Activated naive CD4-positive, alpha-beta T cell treated with anti-CD3 and anti-CD28 coated beads, Interleukin-2, amount 10 ng/mL, durations not matched to agents 7 days and 5 days (primary cell): ENCODE results near the gene KNCN.

ENCODE experiments used
- CTCF ChIA-PET: fragments of 350-600 bp; sonication (Branson Sonifier 250); formaldehyde crosslinking; loops from one replicate; lab custom pipeline; 2021; ENCODE audit warnings: antibody characterized with exemption; lab: Charles Lee
- DNase-seq: peaks from one replicate; pipeline ENCODE4 v3.0.0-alpha.2; 2020
- H3K27ac Mint-ChIP-seq: one replicate; pipeline ENCODE4 v1.8.0; 2021; ENCODE audit warnings: mild to moderate bottlenecking, moderate library complexity, mixed read lengths
- H3K27me3 Mint-ChIP-seq: one replicate; pipeline ENCODE4 v1.8.0; 2021; ENCODE audit warnings: mild to moderate bottlenecking, mixed read lengths
- H3K36me3 Mint-ChIP-seq: one replicate; pipeline ENCODE4 v1.8.0; 2021; ENCODE audit warnings: mixed read lengths
- H3K4me1 Mint-ChIP-seq: one replicate; pipeline ENCODE4 v1.8.0; 2021; ENCODE audit warnings: mixed read lengths
- H3K4me3 Mint-ChIP-seq: one replicate; pipeline ENCODE4 v1.8.0; 2021; ENCODE audit warnings: mild to moderate bottlenecking, moderate library complexity, mixed read lengths
- H3K9me3 Mint-ChIP-seq: one replicate; pipeline ENCODE4 v1.8.0; 2021; ENCODE audit warnings: mixed read lengths

Gene KNCN

DNA sequence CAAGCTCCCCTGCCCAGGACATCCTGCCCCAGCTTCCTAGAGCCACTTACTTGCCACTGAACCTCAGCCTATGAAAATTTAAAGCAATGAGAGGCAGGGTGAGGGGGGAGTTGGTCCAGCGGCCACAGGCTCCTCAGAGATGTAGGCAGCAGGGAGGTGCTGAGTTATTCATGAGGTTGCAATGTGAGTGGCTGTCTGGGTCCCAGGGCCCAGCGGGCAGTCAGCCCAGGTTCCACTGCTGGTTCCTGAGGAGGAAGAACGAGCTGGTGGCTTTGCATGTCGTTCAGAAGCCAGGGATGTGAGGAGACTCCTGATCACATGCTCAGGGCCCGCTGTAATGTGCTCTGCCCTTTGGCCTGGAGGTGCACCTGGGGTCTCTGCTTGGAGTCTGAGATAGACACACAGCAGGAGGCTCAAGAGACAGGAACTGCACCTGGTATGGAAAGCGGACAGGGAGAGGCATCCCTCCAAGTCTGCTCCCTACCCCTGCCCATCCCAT is at the start of gene KNCN:
Gene KNCN (minus strand): TSS at position 51 of the 499 bp plus-strand sequence. CDS start 432 bp downstream, outside the sequence.
- no peaks in the 10 kb centered on the region for H3K9me3 Mint-ChIP-seq
- DNase-seq: no peak
- H3K27ac Mint-ChIP-seq: peak within 1 kb of the TSS; percentile 60
- no peaks in the 10 kb centered on the region for H3K36me3 Mint-ChIP-seq
- CTCF ChIA-PET: interaction anchor here (1.3 kb wide), 1 partner anchor 22 kb away, joined by 4 read pairs; no protein-coding TSS in a partner anchor
- H3K27me3 Mint-ChIP-seq: peaks cover 49% of the 10 kb centered on the region
- H3K4me3 Mint-ChIP-seq: no peak within 1 kb of the TSS
- H3K4me1 Mint-ChIP-seq: peaks cover 11% of the 10 kb centered on the region

DNA sequence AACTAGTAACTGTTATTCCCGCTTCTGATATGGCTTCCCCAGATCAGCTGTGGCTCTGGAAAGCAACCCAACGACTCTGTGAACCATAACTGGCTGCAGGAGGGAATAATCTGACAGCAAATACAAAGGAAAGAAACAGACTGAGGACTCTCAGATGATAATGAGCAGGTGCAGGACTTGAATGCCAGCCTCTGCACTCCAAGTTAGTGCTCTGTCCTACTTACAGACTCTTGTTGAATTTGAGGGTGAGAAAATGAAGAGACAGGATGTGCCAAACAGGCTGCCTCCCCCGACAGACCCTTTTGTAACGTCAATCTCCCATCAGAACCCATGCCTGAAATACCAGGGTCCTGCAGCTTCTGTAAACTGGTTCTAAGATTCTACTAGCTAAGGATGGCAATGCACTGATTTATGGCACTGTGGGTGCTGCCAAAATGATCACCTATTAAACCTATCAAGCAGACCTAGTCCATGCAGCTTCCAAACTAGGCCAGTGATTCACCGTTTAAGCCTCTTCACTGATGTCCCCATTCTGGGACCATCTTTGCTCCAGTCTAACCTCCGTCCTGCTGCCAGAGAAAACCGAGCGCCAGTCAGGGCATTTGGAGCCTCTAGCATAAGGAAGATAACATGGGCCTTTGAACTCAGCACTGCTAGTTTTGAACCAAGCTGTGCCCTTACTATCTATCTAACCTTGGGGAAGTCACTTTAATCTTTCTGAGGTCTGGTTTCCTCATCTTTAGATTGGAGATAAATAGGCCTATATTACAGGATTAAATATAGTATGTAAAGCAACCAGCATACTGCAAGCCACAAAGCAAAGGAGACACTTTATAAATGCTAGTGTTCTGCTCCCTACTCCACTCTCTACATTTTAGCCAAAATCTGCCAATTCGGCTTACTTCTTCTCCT is 47.9 kb upstream of the KNCN start:
- peaks cover 4% of the 10 kb centered on the region for H3K27me3 Mint-ChIP-seq
- H3K9me3 Mint-ChIP-seq: no peaks in the 10 kb centered on the region
- CTCF ChIA-PET: interaction anchor here (0.6 kb wide), 1 partner anchor 13 kb away, joined by 4 read pairs; no protein-coding TSS in a partner anchor
- H3K36me3 Mint-ChIP-seq: peaks cover 39% of the 10 kb centered on the region
- H3K4me3 Mint-ChIP-seq: no peak overlapping the region
- H3K27ac Mint-ChIP-seq: no peak overlapping the region
- H3K4me1 Mint-ChIP-seq: peaks cover 78% of the 10 kb centered on the region
- no peak for DNase-seq

DNA sequence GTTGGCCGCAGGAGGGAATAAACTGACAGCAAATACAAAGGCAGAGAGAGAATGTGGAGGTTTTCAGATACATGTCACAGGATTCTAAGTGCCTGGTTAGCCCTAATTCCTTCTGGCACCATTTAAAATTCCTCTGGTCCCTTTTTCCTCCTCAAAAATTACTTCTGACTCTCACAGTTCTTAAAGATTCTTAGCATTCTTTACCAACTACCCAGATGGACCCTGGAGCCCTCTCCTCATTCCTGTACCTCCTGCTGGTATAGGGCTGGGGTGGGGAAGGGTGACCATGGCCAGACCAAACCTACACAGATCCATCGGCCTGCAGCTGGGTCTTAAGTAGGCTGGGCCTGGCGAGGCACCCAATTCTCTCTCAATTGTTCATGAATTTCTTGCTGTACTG is 45.4 kb upstream of the KNCN start:
- Mint-ChIP-seq H3K4me3 (no peak overlapping the region), H3K27me3 (no peaks in the 10 kb centered on the region), H3K4me1 (peaks cover 74% of the 10 kb centered on the region), H3K36me3 (peaks cover 56% of the 10 kb centered on the region), H3K9me3 (no peaks in the 10 kb centered on the region), H3K27ac (no peak overlapping the region)
- no peak for DNase-seq
- CTCF ChIA-PET: interaction anchor here (0.9 kb wide), 1 partner anchor 13 kb away, joined by 3 read pairs; no protein-coding TSS in a partner anchor

DNA sequence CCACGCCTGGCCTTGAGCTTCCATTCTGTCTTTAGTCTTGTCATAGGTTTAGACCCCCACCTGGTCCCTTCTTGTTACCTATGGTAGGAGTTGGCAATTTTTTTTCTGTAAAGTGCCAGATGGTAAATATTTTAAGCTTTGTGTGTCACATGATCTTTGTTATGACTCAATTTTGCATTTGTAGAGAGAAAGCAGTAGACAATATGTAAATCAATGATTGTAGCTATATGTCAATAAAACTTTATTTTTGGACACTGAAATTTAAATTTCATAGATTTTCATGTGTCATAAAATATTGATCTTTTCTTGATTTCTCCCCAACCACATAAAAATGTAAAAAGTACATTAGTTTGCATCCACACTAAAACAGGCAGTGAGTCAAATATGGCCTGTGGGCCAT is 44.6 kb upstream of the KNCN start:
- H3K36me3 Mint-ChIP-seq: peaks cover 62% of the 10 kb centered on the region
- no peaks in the 10 kb centered on the region for H3K9me3 Mint-ChIP-seq
- no peaks in the 10 kb centered on the region for H3K27me3 Mint-ChIP-seq
- CTCF ChIA-PET: no interaction called here
- no peak overlapping the region for H3K27ac Mint-ChIP-seq
- no peak for DNase-seq
- H3K4me3 Mint-ChIP-seq: no peak overlapping the region
- H3K4me1 Mint-ChIP-seq: peaks cover 73% of the 10 kb centered on the region

DNA sequence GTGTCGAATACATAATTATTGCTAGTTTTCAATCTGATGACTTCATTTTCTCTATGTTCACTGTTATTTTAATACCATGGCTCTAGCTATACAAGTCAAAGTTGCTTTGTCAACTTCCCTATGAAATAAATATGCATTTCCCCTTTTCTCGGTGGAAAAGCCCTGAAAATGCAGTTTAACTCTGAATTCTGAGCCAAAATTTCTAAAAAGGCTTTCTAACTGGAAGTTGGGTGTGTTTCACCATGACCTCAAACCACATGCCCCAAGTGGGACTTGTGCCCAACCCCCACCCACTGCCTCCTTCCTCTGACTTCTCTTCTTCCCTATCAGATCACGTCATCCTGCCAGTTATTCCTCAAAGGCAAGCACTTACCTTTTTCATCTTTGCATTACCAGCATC is 43.7 kb upstream of the KNCN start:
- H3K4me3 Mint-ChIP-seq: no peak overlapping the region
- H3K27ac Mint-ChIP-seq: peak overlapping the region; percentile 12
- peaks cover 66% of the 10 kb centered on the region for H3K4me1 Mint-ChIP-seq
- CTCF ChIA-PET: no interaction called here
- H3K36me3 Mint-ChIP-seq: peaks cover 64% of the 10 kb centered on the region
- no peaks in the 10 kb centered on the region for H3K27me3 Mint-ChIP-seq
- peak; percentile 44 for DNase-seq
- no peaks in the 10 kb centered on the region for H3K9me3 Mint-ChIP-seq

DNA sequence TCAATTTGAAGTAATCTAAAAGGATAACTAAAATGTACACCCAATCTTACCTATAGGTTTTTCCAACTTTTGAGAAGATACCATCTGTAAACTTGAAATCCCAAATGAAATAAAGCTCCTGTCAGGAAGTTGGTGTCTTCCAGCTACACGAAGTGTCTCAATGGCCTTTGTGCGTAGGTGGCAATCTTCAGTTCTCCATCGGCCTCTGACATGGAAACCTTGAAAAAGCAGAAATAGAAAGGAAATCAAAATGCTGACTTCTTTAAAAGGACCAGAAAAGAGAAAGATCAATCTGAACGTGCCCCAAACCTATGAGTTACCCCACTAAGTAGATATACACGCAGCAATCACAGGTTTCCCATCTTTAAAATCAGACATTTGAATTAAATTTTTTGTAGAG is 42.6 kb upstream of the KNCN start:
- no peak for DNase-seq
- CTCF ChIA-PET: no interaction called here
- peak overlapping the region; percentile 19 for H3K27ac Mint-ChIP-seq
- H3K36me3 Mint-ChIP-seq: peaks cover 71% of the 10 kb centered on the region
- no peak overlapping the region for H3K4me3 Mint-ChIP-seq
- H3K4me1 Mint-ChIP-seq: peaks cover 56% of the 10 kb centered on the region
- H3K9me3 Mint-ChIP-seq: peaks cover 8% of the 10 kb centered on the region
- no peaks in the 10 kb centered on the region for H3K27me3 Mint-ChIP-seq

DNA sequence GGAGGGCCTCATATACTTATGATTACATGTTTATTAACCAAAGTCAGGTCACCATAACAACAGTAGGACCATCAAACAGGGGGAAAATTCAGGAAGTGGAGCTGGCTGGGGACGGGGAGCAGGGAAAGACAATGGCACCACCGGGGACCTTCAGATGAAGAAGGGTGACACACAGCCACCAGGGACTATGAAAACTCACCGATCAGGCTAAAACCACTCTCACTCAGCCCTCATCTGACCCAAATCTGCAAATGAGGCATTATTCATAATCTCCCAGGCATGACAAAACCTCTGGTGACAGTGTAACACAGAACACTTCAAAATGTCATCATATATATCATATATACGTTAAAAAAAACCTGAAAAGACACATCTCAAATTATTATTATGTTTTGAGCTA is 41.4 kb upstream of the KNCN start:
- peaks cover 11% of the 10 kb centered on the region for H3K9me3 Mint-ChIP-seq
- no peak for DNase-seq
- H3K36me3 Mint-ChIP-seq: peaks cover 70% of the 10 kb centered on the region
- no peaks in the 10 kb centered on the region for H3K27me3 Mint-ChIP-seq
- H3K27ac Mint-ChIP-seq: no peak overlapping the region
- no peak overlapping the region for H3K4me3 Mint-ChIP-seq
- CTCF ChIA-PET: no interaction called here
- peaks cover 45% of the 10 kb centered on the region for H3K4me1 Mint-ChIP-seq

DNA sequence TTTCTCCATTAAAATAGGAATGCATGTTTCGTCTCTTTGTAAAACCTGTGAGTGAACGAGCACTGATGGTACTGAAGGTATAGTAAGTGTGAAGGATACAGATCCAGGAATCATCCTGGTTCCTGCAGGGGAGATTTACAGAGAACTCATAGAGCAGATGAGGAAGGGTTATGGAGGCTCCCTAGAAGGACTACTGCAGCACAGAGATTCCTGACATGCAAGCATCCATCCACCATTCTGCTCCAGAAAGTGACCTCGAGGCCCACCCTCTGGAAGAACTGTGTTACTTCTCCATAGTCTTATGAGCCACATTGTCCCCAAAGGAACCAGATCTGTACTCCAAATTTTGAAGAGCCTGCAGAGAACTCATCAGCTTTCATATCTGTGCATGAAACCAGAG is 38.1 kb upstream of the KNCN start:
- no peak for DNase-seq
- Mint-ChIP-seq H3K4me3 (no peak overlapping the region), H3K9me3 (peaks cover 11% of the 10 kb centered on the region), H3K36me3 (peaks cover 77% of the 10 kb centered on the region), H3K27ac (no peak overlapping the region), H3K4me1 (peaks cover 25% of the 10 kb centered on the region), H3K27me3 (no peaks in the 10 kb centered on the region)
- CTCF ChIA-PET: interaction anchor here (1.8 kb wide), 1 partner anchor 14 kb away, joined by 6 read pairs; the partner anchor contains the start of gene MKNK1

DNA sequence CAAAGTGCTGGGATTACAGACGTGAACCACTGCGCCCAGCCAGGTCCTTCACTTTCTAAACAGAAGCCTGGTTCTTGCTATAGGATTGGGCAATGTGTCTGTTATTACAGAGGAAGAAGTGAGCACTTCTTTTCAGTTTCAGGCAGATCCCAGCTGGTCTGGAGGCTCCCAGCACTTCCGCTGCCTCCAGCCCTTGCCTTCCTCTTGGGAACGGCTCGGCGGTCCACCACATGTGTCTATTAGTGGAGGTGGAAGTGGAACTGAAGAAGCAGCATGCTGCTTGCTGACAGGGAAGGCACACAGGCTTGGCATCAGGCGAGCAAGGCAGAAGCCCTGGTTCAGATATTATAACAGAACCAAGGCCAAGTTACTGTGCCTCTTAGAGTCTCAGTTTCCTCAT is 35.6 kb upstream of the KNCN start:
- Mint-ChIP-seq H3K27me3 (no peaks in the 10 kb centered on the region), H3K27ac (no peak overlapping the region), H3K36me3 (peaks cover 75% of the 10 kb centered on the region), H3K4me1 (peaks cover 25% of the 10 kb centered on the region), H3K9me3 (peaks cover 11% of the 10 kb centered on the region), H3K4me3 (no peak overlapping the region)
- no peak for DNase-seq
- CTCF ChIA-PET: interaction anchor here (1.7 kb wide), 1 partner anchor 12 kb away, joined by 4 read pairs; no protein-coding TSS in a partner anchor

DNA sequence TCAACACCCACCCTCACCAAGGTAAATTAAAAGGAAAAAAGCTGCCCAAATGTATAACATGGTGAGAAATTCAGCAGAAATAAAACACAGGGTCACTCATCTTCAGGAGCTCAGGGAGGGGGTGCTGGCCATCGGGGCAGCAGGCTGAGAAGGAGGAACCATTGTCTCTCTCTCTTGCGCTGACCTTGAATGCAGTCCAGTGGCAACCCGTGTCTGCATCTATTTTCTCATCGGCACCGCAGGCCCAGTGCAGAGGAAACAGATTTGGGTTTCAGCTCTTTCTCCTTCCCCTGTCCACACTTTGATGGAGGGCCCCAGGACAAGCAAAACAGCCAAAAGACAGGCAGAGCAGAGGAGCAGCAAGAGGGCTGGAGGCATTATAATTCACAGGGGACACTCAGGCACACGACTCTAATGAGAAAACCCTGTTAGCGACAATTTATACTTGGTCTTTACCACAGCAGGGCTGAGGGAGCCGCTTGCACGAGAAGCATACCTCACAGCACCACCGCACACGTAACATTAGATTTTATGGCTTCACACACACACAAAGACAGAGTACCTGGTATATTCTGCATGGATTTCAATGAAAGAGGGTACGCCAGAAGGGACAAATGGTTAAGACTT is 34.0 kb upstream of the KNCN start:
- CTCF ChIA-PET: interaction anchor here (1.7 kb wide), 1 partner anchor 14 kb away, joined by 4 read pairs; no protein-coding TSS in a partner anchor
- peaks cover 11% of the 10 kb centered on the region for H3K9me3 Mint-ChIP-seq
- H3K4me1 Mint-ChIP-seq: peaks cover 32% of the 10 kb centered on the region
- no peak overlapping the region for H3K27ac Mint-ChIP-seq
- DNase-seq: no peak
- H3K27me3 Mint-ChIP-seq: no peaks in the 10 kb centered on the region
- H3K4me3 Mint-ChIP-seq: no peak overlapping the region
- H3K36me3 Mint-ChIP-seq: peaks cover 70% of the 10 kb centered on the region

DNA sequence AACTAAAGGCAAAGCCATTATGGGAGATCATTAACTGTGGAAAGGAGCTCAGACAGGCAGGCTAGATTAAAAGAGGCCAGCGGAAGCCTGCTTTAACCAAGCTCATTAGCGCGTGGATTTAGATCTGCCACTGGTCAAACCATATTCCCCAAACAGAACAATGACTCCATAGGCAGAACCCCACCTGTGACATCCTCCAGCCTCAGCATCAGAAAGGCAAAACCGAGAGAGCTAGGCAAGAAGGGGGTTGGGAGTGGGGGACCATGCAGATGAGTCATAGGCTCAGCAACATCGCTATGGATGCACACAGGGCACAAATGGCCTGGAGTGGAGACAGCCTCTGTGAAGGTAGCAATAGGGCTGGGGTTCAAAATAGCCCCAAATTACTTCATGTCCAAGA is 32.0 kb upstream of the KNCN start:
- Mint-ChIP-seq H3K9me3 (no peaks in the 10 kb centered on the region), H3K4me1 (peaks cover 43% of the 10 kb centered on the region), H3K27me3 (no peaks in the 10 kb centered on the region), H3K36me3 (peaks cover 65% of the 10 kb centered on the region), H3K27ac (no peak overlapping the region), H3K4me3 (no peak overlapping the region)
- no peak for DNase-seq
- CTCF ChIA-PET: interaction anchor here (1.0 kb wide), 1 partner anchor 14 kb away, joined by 3 read pairs; no protein-coding TSS in a partner anchor

DNA sequence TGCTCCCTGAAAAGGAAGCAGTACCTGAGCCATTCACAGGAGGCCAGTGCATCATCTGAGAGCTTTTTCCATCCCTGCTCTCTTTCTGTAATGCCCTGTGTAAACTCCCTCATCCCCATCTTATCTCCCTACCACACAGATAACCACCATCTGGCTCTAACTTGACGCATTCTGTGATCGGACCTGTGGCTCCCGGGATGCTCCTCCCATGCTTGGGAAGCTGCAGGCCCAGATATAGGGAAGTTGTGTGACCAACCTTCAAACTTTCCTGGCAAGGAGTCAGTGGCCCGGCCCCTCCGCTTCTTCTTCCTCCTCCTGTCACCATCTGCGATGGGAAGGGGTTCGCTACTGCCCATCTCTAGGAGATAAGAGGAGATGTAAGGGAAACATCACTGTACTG is 31.5 kb upstream of the KNCN start:
- no peaks in the 10 kb centered on the region for H3K27me3 Mint-ChIP-seq
- H3K36me3 Mint-ChIP-seq: peaks cover 68% of the 10 kb centered on the region
- no peaks in the 10 kb centered on the region for H3K9me3 Mint-ChIP-seq
- CTCF ChIA-PET: no interaction called here
- peak overlapping the region; percentile 93 for H3K27ac Mint-ChIP-seq
- peaks cover 43% of the 10 kb centered on the region for H3K4me1 Mint-ChIP-seq
- no peak for DNase-seq
- no peak overlapping the region for H3K4me3 Mint-ChIP-seq

DNA sequence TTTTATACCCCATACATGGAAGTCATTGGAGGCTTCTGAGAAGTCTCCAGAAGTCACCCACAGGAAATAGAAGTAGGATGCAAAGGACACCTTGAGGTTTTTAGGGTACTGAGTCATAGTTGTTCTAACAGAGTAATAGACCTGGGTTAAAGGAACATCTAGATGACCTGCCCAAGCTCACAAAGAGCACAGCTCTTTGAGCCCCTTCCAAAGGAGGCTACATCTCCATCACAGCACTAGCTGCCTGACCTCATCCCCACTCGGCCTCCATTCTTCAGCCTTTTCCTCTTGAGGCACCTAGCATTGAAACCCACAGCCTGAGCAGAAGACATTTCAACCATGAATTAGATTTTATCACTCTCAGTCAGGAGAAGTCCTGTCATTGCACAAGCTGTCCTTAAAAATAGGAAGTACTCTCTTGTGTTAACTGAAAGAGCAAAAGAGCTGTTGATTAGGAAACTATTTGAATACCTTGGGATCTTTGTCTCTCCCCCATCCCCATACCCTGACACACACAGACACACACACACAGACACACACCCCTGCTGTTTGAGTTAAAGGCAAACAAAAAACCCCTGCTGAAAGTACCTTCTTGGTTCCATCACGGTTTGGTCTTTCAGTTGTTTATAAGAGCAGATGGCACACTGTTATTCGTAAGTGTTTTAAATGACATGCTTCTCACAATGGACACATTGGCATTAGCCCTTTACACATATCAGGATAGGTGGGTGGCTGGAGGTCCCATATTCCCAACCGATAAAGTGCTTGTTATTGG is 30.4 kb upstream of the KNCN start:
- peak overlapping the region; percentile 93 for H3K27ac Mint-ChIP-seq
- peaks cover 67% of the 10 kb centered on the region for H3K36me3 Mint-ChIP-seq
- H3K27me3 Mint-ChIP-seq: no peaks in the 10 kb centered on the region
- CTCF ChIA-PET: interaction anchor here (1.1 to 1.2 kb wide), 3 partner anchors 22 to 38 kb away, joined by 3 to 6 read pairs (median 4); partner anchors contain the start of gene MKNK1
- H3K4me3 Mint-ChIP-seq: peak overlapping the region; percentile 52
- peak; percentile 45 for DNase-seq
- H3K9me3 Mint-ChIP-seq: no peaks in the 10 kb centered on the region
- peaks cover 43% of the 10 kb centered on the region for H3K4me1 Mint-ChIP-seq
